A204.1 (cell line): ENCODE measurements around the gene CEP170B.
"Not testable (repeated sequence)": the region's sequence is repeated elsewhere in the genome, so short reads cannot be mapped to it uniquely, and the experiment has no call there.

ENCODE experiments used
- FAIRE-seq: peaks from 2 replicates; lab custom pipeline; 2012; peaks lifted over from hg19 to GRCh38; lab: Jason Lieb, UNC

The CEP170B gene

DNA sequence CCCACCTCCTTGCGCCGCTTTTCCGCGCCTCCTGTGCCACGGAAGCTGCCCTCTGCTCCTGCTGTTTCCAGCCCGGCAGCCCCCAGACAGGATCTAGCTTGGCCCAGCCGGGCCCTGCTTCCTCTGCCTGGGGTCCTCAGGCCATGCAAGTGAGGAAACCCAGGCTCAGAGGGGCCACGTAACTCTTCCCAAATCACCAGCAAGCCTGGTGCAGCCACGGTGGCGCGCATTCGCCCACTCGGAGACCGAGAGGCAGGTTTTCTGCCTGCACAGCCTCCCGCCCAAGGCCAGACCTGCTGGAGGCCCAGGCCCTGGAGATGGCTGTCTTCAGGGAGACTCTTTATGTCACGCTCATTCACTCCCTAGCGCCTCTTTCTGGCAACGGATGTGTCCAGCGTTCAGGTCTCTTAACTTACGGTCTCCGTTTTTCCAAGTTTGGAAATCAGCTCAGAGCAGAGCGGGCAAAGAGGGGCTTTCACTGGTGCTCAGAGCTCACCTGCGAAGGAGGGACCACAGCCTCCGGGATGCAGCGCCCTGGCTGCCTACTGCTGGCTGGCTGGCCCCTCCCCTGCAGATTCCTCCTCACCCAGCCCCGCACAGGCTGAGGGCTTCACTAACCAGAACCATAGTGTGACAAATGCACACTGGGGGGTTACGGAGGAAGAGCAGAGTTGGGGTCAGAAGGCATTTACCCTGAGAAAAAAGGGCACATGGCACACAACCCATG, 20.6 kb upstream of the CEP170B start:
- FAIRE-seq, result no peak

GRCh38 chr14:104845033-104845666, 19.9 kb upstream of the CEP170B start:
- FAIRE-seq, result no peak

- no peak for FAIRE-seq
These were observed 19.1 kb upstream of the CEP170B start for GRCh38 chr14:104845834-104846441.

- no peak for FAIRE-seq
These were observed 12.8 kb upstream of the CEP170B start for GRCh38 chr14:104852280-104852663.

DNA sequence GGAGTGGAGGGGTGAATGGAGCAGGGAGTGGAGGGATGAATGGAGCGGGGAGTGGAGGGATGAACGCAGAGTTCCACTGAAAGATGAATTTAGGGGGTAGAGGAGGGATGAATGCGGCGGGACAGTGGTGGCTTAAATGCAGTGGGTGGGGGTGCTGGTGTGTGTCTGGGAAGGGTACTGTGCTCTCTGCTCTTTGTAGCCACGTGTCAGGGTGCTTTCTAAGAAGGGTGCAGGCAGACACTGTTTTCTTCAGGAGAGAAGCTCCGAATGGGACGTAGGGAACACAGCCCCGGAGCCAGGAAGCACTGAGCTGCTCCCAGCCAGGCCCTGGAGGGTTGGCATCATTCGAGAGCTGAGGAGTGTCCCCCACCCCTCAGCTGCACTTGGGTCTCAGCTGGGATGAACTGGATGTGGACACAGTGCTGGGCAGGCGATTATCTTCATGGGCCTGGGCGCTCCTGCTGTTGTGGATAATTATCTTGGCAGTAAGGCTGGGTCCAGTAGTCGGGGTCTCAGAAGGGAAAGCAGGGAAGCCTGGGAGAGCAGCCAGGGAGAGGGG, 9.5 kb upstream of the CEP170B start:
- no peak for FAIRE-seq

DNA sequence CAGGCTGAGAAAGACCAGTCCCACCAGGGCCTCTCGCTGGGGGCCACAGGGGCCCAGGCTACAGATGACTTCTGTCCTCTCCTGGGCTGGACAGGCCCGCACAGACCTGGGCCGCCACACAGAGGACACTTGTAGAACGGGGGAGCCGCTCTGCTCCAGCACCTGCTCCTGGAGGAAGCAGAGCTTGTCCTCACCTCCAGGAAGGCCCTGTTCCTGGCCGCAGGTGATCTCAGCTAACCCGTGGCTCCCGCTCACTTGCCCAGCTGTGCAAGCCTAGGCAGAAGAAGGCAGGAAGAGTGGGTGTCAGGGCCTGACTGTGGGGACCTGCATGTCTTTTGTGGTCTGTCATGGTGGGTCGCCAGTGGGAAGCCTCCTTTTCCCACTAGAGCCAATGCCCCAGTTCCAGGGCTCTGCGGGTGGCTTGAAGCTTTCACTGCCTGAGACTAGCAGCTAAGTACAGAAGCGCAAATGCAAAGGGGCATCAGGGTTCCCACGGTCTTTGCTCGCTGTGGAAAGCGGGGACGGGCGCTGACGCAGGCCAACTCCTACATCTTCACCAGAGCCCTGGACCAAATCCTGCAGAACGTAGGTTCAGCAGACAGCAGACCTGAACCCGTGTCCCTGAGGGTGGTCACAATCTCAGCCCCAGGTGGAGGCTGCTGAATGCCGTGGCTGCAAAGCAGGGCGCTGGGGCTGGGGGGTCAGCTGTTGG, 8.8 kb upstream of the CEP170B start:
- no peak for FAIRE-seq

GRCh38 chr14:104856869-104857860, 7.9 kb upstream of the CEP170B start:
- FAIRE-seq, result no peak

- not testable (repeated sequence) for FAIRE-seq
These were observed 7.1 kb upstream of the CEP170B start for GRCh38 chr14:104857931-104858330.

GRCh38 chr14:104858811-104859426, 6.1 kb upstream of the CEP170B start:
- no peak for FAIRE-seq

- FAIRE-seq, result no peak
These were observed 5.2 kb upstream of the CEP170B start for GRCh38 chr14:104859900-104860299.

DNA sequence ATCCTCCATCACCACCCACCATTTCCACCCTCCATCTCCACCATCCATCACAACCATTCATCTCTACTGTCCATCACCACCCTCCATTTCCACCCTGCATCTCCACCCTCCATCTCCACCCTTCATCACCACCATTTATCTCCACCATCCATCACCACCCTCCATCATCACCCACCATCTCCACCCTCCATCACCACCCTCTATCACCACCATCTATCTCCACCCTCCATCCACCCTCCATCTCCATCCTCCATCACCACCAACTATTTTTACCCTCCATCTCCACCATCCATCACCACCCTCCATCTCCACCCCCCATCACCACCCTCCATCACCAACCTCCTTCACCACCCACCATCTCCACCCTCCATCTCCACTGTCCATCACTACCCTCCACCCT, 4.7 kb upstream of the CEP170B start:
- no peak for FAIRE-seq

DNA sequence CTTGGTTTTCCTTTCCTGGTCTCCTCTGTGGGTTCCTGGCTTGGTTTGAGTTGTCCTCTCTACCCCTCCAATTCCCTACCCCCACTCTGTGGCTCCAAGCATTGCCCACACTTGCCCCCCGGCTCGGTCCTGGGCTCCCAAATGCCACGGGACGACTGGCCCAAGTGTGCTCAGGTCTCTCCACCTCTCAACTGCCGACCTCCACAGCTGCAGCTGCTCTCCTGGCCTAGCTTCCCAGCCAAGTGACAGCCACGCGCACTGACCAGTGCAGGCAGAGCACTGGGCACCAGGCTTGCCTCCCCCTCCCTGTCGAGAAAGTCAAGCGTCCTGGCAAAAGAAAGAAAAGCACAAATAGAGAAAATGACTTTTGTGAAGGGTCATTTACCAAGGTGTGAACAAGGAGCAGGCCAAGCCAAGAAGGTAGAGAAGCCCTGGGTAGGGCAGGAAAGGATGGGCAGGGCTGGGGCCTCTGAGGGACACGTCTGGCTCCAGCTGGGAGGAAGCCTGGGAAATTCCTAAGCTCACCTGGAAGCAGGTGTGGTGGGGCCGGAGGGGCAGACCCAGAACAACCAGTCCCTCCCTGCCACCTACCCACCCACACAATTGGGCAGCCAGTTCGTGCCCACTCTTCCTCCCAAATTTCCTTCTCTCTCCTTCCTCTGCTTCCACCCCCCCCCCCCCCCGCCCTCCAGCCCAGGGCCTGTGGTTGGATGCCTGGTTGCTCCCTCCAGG, 1.8 kb upstream of the CEP170B start:
- FAIRE-seq, result no peak

GRCh38 chr14:104863923-104864266, 1.2 kb upstream of the CEP170B start:
- FAIRE-seq, result no peak

- FAIRE-seq, result no peak
These were observed 594 bp upstream of the CEP170B start for GRCh38 chr14:104864267-104865080.

GRCh38 chr14:104865631-104866441, 768 bp downstream of the CEP170B start:
- FAIRE-seq, result no peak

DNA sequence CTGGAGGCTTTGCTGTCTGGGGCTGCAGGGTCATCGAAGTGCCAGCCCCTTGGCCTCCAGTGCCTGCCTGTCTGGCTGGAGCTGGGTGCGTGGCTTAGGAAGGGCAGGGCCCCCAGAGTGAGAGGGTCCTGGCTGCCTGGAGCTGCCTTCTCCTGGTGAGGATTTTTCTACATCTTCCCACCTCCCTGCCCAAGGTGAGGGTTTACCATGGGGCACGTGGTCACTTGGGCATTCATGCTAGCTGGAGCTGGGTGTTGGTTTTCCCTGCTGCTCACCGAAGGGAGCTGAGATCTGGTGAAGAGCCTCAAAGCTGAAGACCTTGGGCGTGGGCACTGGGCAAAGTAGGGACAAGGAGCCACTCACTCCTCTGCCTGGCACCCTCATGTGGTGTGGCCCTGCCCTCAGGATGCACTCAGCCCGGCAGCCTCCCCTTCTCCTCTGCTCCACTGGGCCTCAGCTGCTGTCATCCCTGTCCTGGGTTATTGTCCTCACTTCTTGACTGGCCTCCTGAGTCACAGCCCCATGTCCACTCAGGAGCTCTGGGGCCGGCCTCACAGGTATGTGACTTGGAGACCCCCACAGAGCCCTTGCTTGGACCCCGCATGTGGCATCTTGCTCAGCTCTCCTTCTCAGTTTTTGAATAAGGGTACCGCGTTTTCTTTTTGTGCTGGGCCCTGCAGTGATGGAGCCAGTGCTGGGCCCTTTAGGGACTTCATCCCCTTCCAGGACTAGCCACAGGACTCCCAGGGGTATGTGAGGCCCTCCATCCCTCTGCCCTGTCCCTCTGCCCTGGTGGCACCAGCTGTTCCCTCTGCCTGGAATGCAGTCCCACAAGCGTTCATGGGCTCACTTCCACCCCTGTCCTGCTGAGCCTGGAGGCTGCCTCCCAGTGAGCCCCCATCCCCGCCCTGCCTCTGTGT, 1.6 kb downstream of the CEP170B start:
- FAIRE-seq, result no peak

DNA sequence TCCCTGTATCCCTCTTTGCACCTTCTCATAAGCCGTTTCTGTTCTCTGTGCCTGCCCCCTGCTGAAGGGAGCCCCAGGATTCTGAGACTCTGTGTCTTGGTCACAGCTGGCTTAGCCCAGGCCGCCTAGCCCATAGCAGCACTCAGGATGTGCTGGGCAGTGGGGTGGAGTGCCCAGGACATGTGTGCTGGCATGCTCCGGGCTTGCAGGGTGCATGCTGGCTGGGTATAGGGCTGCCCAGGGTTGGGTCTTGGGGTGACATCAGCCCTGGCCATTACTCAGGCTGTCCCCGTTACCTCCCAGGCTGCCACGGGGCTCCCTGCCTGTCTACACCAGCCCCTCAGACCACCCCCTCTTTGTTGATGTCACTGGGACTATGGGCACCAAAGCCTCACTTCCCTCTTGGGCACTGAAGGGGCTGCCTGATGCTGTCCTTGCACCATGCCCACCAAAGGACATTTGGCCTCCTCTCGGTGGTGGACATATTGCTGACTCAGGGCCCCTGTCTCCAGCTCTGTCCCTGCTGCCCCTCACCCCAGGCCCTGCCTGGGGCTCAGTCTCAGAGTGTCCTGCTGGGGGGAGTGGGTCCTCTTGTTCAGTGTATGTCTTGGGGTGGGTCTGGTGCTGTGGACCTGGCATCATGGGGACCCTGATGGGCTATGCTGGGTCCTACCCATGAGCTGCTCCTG, 2.4 kb downstream of the CEP170B start:
- no peak for FAIRE-seq
